Mesenchymal stem cell (in vitro differentiated cells and primary cell): Measurements from ENCODE around the gene ZBTB7B.

Experiments
- DNase-seq: peaks from one replicate; pipeline ENCODE4 v3.0.0-alpha.2; 2013
- H2AFZ ChIP-seq: one replicate; pipeline ENCODE4 v1.6.1; 2013; ENCODE audit warnings: low read depth, mild to moderate bottlenecking, control low read depth, inconsistent platforms, low read length, moderate library complexity
- H2AK5ac ChIP-seq: 2 replicates; pipeline ENCODE4 v1.6.1; 2013; ENCODE audit warnings: low read length, moderate library complexity, mild to moderate bottlenecking, inconsistent platforms; ENCODE audit not compliant: severe bottlenecking
- H2BK120ac ChIP-seq: one replicate; pipeline ENCODE4 v1.6.1; 2013; ENCODE audit warnings: low read depth, mild to moderate bottlenecking, inconsistent platforms, low read length, moderate library complexity
- H2BK12ac ChIP-seq, 2 experiments: one replicate each; pipeline ENCODE4 v1.6.1; 2013; ENCODE audit warnings: inconsistent platforms in 2 of 2, low read length in 2 of 2, mild to moderate bottlenecking in 2 of 2, moderate library complexity in 2 of 2, control low read depth in 1 of 2
- H2BK15ac ChIP-seq: one replicate; pipeline ENCODE4 v1.6.1; 2013; ENCODE audit warnings: mild to moderate bottlenecking, low read depth, inconsistent platforms; ENCODE audit not compliant: poor library complexity, severe bottlenecking
- H2BK5ac ChIP-seq: 2 replicates; pipeline ENCODE4 v1.6.1; 2013; ENCODE audit warnings: low read depth, mild to moderate bottlenecking, low read length, control low read depth, inconsistent platforms; ENCODE audit not compliant: poor library complexity, severe bottlenecking
- H3K14ac ChIP-seq, 2 experiments: one replicate each; pipeline ENCODE4 v1.6.1; 2013; ENCODE audit warnings: inconsistent platforms in 2 of 2, low read length in 2 of 2, control low read depth in 1 of 2, mild to moderate bottlenecking in 1 of 2, moderate library complexity in 1 of 2
- H3K18ac ChIP-seq, 2 experiments: one replicate each; pipeline ENCODE4 v1.6.1; 2013; ENCODE audit warnings: inconsistent platforms in 2 of 2, low read length in 2 of 2, control low read depth in 1 of 2, low read depth in 1 of 2, mild to moderate bottlenecking in 1 of 2
- H3K23ac ChIP-seq, 2 experiments: one replicate each; pipeline ENCODE4 v1.6.1; 2013; ENCODE audit warnings: inconsistent platforms in 2 of 2, low read length in 2 of 2, mild to moderate bottlenecking in 2 of 2, moderate library complexity in 2 of 2, control low read depth in 1 of 2
- H3K27ac ChIP-seq: 2 replicates; pipeline ENCODE4 v1.5.1; 2013; ENCODE audit warnings: mild to moderate bottlenecking, moderate library complexity, low read length, control low read depth, inconsistent platforms; ENCODE audit not compliant: poor library complexity, severe bottlenecking
- H3K27me3 ChIP-seq, 2 experiments: 2 replicates each; pipeline versions ENCODE4 v1.6.1 to v1.7.0; 2013; ENCODE audit warnings: low read length in 2 of 2, mild to moderate bottlenecking in 2 of 2, moderate library complexity in 2 of 2, control low read depth in 1 of 2, inconsistent platforms in 1 of 2; ENCODE audit not compliant: control insufficient read depth in 1 of 2, insufficient read depth in 1 of 2
- H3K36me3 ChIP-seq, 2 experiments: 2 replicates each; pipeline versions ENCODE4 v1.6.1 to v1.7.0; 2013; ENCODE audit warnings: low read length in 2 of 2, control low read depth in 1 of 2, inconsistent platforms in 1 of 2, low read depth in 1 of 2, mild to moderate bottlenecking in 1 of 2; ENCODE audit not compliant: insufficient read depth in 2 of 2, control insufficient read depth in 1 of 2
- H3K4ac ChIP-seq, 2 experiments: one replicate each; pipeline ENCODE4 v1.6.1; 2013; ENCODE audit warnings: inconsistent platforms in 2 of 2, low read length in 2 of 2, mild to moderate bottlenecking in 2 of 2, moderate library complexity in 2 of 2, control low read depth in 1 of 2, low read depth in 1 of 2
- H3K4me1 ChIP-seq: 2 replicates; pipeline ENCODE4 v1.6.1; 2013; ENCODE audit warnings: low read depth, low read length, control low read depth; ENCODE audit not compliant: control insufficient read depth, insufficient read depth
- H3K4me2 ChIP-seq: 2 replicates; pipeline ENCODE4 v1.6.1; 2013; ENCODE audit warnings: low read length, mild to moderate bottlenecking, inconsistent platforms; ENCODE audit not compliant: poor library complexity, severe bottlenecking
- H3K4me3 ChIP-seq, 2 experiments: 2 replicates each; pipeline versions ENCODE4 v1.5.1 to v1.7.0; 2013; ENCODE audit warnings: low read length in 2 of 2, mild to moderate bottlenecking in 2 of 2, control low read depth in 1 of 2, low read depth in 1 of 2; ENCODE audit not compliant: insufficient read depth in 1 of 2
- H3K79me1 ChIP-seq: replicated peaks from 2 replicates; pipeline ENCODE4 v1.6.1; 2013; ENCODE audit warnings: mild to moderate bottlenecking, control low read depth, low read length, inconsistent platforms; ENCODE audit not compliant: poor library complexity, severe bottlenecking
- H3K9ac ChIP-seq: 2 replicates; pipeline ENCODE4 v1.7.0; 2013; ENCODE audit warnings: mild to moderate bottlenecking, low read length, moderate library complexity
- H3K9me3 ChIP-seq: 2 replicates; pipeline ENCODE4 v1.7.0; 2013; ENCODE audit warnings: mild to moderate bottlenecking, low read length; ENCODE audit not compliant: control insufficient read depth
- H4K8ac ChIP-seq: one replicate; pipeline ENCODE4 v1.6.1; 2013; ENCODE audit warnings: inconsistent platforms, mild to moderate bottlenecking, low read length, moderate library complexity
- H4K91ac ChIP-seq: one replicate; pipeline ENCODE4 v1.6.1; 2013; ENCODE audit warnings: mild to moderate bottlenecking, low read length, inconsistent platforms
- WGBS: methylation state at CpG from one replicate; pipeline ENCODE4 v1.1.7; 2013; ENCODE audit warnings: mixed read lengths; 5-methylcytosine and 5-hydroxymethylcytosine counted together

The ZBTB7B gene

DNA sequence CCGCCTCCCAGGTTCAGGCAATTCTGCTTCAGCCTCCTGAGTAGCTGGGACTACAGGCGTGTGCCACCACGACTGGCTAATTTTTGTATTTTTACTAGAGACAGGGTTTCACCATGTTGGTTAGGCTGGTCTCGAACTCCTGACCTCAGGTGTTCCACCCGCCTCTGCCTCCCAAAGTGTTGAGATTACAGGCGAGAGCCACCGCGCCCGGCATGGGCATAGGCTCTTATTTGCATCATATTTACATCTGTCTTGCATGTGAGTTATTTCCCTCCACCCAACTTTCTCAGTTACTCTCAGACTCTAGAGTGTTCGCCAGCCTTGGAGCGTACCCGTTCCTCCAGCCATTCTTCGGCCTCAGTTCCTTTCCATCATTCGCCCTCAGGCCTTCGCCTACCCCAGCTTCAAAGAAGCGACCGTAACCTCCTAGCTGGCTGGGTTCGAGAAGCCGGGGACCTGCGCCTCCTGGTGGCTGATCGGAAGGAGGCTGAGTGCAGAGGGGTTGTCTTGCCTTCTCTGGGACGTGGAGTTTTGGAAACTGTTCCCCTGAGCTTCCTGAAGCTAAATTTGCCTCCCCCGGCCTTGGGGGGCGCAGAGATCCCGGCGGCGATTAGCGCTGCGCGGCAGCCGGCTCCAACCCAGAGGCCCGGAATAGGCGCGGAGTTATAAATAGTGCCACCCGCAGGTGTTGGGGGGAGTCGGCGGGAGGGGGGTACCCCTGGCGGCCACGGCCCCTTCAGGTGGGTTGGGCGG is 3.6 kb upstream of the ZBTB7B start:
- Histone ChIP-seq H3K9ac (peak overlapping the region; percentile 66), H3K4ac (no peak overlapping the region), H4K91ac (no peak overlapping the region), H3K9me3 (no peaks in the 10 kb centered on the region), H2AK5ac (no peak overlapping the region), H3K27me3 (no peaks in the 10 kb centered on the region), H2AFZ (no peak overlapping the region), H3K4me3 (peak overlapping the region in 1 of 2 experiments; percentile 63), H2BK5ac (no peak overlapping the region), H3K18ac (peak overlapping the region in 1 of 2 experiments; percentile 49), H2BK12ac (peak overlapping the region in 1 of 2 experiments; percentile 37), H4K8ac (peak overlapping the region; percentile 27), H3K4me2 (peak overlapping the region; percentile 95), H3K36me3 (no peaks in the 10 kb centered on the region), H2BK15ac (no peak overlapping the region), H3K14ac (no peak overlapping the region), H3K27ac (no peak overlapping the region), H3K4me1 (peaks cover 20% of the 10 kb centered on the region), H2BK120ac (peak overlapping the region; percentile 76), H3K79me1 (peaks cover 7% of the 10 kb centered on the region), H3K23ac (no peak overlapping the region)
- 33% methylated on average over 26 of the region's 40 CpGs for WGBS
- DNase-seq, result peak; percentile 62

DNA sequence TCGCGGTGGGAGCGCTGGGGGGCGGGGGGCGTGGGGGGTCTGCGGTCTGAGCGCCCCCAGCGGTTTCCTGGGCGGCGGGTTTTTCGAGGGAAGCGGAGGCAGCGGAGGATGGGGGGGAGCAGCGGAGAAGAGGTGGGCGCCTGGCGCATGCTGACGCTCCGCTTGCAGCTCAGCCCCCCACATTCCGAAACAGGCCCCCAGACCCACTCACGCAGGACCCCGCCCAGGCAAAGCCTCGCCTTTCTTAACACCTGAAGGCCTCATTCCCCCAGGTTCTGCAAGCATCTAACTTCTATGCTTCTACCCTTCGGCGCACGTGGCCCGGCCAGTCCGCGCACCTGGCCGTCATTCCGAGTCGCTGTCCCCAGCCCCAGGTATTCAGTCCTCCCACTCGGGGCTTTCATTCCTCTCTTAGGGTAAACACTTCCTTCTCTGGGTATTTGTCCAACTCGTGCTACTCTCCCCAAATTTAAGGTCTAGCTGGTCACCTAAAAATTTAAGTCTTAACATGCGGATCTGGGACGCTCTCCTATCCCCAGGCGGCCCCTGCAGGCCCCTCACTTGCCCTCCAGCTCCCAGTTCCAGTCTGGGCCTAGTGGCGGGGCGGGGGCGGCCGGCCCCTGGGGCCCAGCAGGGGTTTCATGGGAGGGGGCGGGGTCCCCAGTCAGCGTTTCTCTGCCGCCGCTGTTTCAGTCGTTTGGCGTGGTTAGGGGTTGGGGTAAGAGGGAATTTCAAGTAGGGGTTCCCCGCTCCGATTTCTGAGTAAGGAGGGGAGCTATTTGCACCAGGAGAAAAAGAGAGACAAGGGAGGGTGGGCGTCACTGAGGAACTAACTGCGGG is 2.8 kb upstream of the ZBTB7B start:
- Histone ChIP-seq H3K4me3 (peak overlapping the region; percentile 45 to 82), H2BK5ac (peak overlapping the region; percentile 75), H2AK5ac (no peak overlapping the region), H4K8ac (peak overlapping the region; percentile 27), H3K27ac (peak overlapping the region; percentile 97), H3K79me1 (peaks cover 7% of the 10 kb centered on the region), H3K4ac (peak overlapping the region; percentile 46 to 92), H2AFZ (no peak overlapping the region), H3K4me2 (peak overlapping the region; percentile 95), H3K23ac (peak overlapping the region in 1 of 2 experiments; percentile 88), H3K4me1 (peaks cover 26% of the 10 kb centered on the region), H4K91ac (peak overlapping the region; percentile 77), H2BK12ac (peak overlapping the region in 1 of 2 experiments; percentile 97), H2BK120ac (peak overlapping the region; percentile 76), H3K9ac (peak overlapping the region; percentile 82), H3K36me3 (no peaks in the 10 kb centered on the region), H2BK15ac (peak overlapping the region; percentile 85), H3K14ac (no peak overlapping the region), H3K18ac (peak overlapping the region; percentile 64 to 88), H3K9me3 (no peaks in the 10 kb centered on the region), H3K27me3 (no peaks in the 10 kb centered on the region)
- under 1% methylated on average over 36 of the region's 50 CpGs for WGBS
- DNase-seq, result peak; percentile 44

DNA sequence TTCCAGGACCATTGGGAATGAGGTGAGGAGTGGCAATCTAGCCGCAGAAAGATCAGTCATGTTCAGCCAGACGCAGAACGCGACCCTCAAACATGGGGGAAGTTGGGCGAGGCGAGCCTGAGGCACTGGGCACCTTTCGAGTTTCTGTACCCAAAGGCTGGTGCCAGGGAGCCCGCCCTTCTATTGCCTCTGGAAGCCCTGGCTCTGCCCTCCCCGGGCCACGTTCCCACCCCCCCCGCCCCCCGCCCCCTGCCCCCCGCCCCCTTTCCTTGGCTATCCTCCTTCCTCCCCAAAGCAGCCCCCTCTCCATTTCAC is 2.2 kb upstream of the ZBTB7B start:
- H3K27ac ChIP-seq, result peak overlapping the region; percentile 97
- peaks cover 7% of the 10 kb centered on the region for H3K79me1 ChIP-seq
- peak overlapping the region; percentile 74 to 87 for H3K4me3 ChIP-seq
- H3K18ac ChIP-seq, result peak overlapping the region; percentile 1 to 88
- H2AFZ ChIP-seq, result no peak overlapping the region
- H3K9ac ChIP-seq, result peak overlapping the region; percentile 88
- no peak overlapping the region for H2AK5ac ChIP-seq
- H2BK15ac ChIP-seq, result peak overlapping the region; percentile 73
- H3K4me1 ChIP-seq, result peaks cover 30% of the 10 kb centered on the region
- no peaks in the 10 kb centered on the region for H3K36me3 ChIP-seq
- H3K4me2 ChIP-seq, result peak overlapping the region; percentile 95
- H2BK12ac ChIP-seq, result peak overlapping the region in 1 of 2 experiments; percentile 97
- H4K8ac ChIP-seq, result peak overlapping the region; percentile 94
- H3K9me3 ChIP-seq, result no peaks in the 10 kb centered on the region
- H3K23ac ChIP-seq, result peak overlapping the region in 1 of 2 experiments; percentile 75
- no peak for DNase-seq
- H2BK120ac ChIP-seq, result peak overlapping the region; percentile 23
- no peak overlapping the region for H2BK5ac ChIP-seq
- peak overlapping the region; percentile 77 for H4K91ac ChIP-seq
- H3K27me3 ChIP-seq, result no peaks in the 10 kb centered on the region
- WGBS, result 8% methylated on average over 2 of the region's 13 CpGs
- no peak overlapping the region for H3K14ac ChIP-seq
- H3K4ac ChIP-seq, result peak overlapping the region in 1 of 2 experiments; percentile 92
